Measurements from ENCODE around the gene SPECC1.

SPECC1 gene

DNA sequence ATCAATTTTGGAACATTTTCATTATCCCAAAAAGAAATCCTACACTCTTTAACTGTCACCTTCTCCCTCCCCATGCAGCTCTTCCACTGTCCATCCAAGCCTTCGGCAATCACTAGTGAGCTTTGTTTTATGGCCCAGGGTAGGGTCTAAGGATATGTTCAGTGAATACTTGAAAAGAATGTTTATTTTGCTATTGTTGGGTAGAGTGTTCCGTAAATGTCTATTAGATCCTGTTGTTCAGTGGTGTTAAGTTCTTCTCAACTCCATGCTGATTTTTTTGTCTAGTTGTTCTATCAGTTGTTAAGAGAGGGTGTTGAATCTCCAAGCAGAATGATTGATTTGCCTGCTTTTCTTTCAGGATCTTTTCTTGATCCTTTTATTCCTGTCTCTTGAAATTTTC lies 29.9 kb downstream of the SPECC1 start:
- H3K36me3 ChIP-seq: no peaks in the 10 kb centered on the region
- no peak overlapping the region for H3K27ac ChIP-seq
- DNase-seq: no peak
- no peak for TF ChIP-seq CTCF (IDR thresholded peaks at IDR 0.05)
- no peaks in the 10 kb centered on the region for H3K9me3 ChIP-seq
- intact Hi-C loops (cut with DNase I; ENCODE audit: low total_unique reads): no loop called here
- no peaks in the 10 kb centered on the region for H3K4me1 ChIP-seq
- H3K4me3 ChIP-seq: no peak overlapping the region
- no peaks in the 10 kb centered on the region for H3K27me3 ChIP-seq

DNA sequence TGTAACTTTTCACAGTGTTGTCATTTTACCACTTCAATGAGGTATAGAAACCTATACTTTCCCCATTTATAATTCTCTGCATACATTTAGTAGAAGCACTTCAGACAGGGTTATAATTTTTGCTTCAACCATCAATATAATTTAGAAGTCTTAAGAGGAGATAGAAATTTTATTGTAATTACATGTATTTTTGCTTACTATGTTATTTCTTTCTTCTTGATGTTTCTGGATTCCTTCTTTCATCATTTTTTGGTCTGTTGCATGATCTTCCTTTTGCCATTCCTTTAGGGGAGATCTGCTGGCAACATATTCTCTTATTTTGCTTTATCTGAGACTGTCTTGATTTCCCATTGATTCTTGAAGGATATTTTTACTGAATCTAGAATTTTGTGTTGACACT lies 31.1 kb downstream of the SPECC1 start:
- Histone ChIP-seq H3K27ac (no peak overlapping the region), H3K9me3 (no peaks in the 10 kb centered on the region), H3K4me3 (no peak overlapping the region), H3K36me3 (no peaks in the 10 kb centered on the region), H3K4me1 (no peaks in the 10 kb centered on the region), H3K27me3 (no peaks in the 10 kb centered on the region)
- no peak for DNase-seq
- intact Hi-C loops (cut with DNase I; ENCODE audit: low total_unique reads): no loop called here
- TF ChIP-seq CTCF (IDR thresholded peaks at IDR 0.05): no peak

GRCh38 chr17:20043021-20043420 lies 33.9 kb downstream of the SPECC1 start:
- H3K4me3 ChIP-seq: no peak overlapping the region
- intact Hi-C loops (cut with DNase I; ENCODE audit: low total_unique reads): no loop called here
- no peak for DNase-seq
- H3K36me3 ChIP-seq: no peaks in the 10 kb centered on the region
- H3K27me3 ChIP-seq: no peaks in the 10 kb centered on the region
- H3K4me1 ChIP-seq: no peaks in the 10 kb centered on the region
- H3K27ac ChIP-seq: no peak overlapping the region
- no peak for TF ChIP-seq CTCF (IDR thresholded peaks at IDR 0.05)
- no peaks in the 10 kb centered on the region for H3K9me3 ChIP-seq

GRCh38 chr17:20045476-20045875 lies 36.3 kb downstream of the SPECC1 start:
- no peaks in the 10 kb centered on the region for H3K9me3 ChIP-seq
- H3K4me1 ChIP-seq: no peaks in the 10 kb centered on the region
- H3K27ac ChIP-seq: no peak overlapping the region
- H3K4me3 ChIP-seq: no peak overlapping the region
- H3K27me3 ChIP-seq: no peaks in the 10 kb centered on the region
- DNase-seq: no peak
- no peak for TF ChIP-seq CTCF (IDR thresholded peaks at IDR 0.05)
- intact Hi-C loops (cut with DNase I; ENCODE audit: low total_unique reads): no loop called here
- no peaks in the 10 kb centered on the region for H3K36me3 ChIP-seq

GRCh38 chr17:20046629-20047028 lies 37.5 kb downstream of the SPECC1 start:
- no peak for TF ChIP-seq CTCF (IDR thresholded peaks at IDR 0.05)

DNA sequence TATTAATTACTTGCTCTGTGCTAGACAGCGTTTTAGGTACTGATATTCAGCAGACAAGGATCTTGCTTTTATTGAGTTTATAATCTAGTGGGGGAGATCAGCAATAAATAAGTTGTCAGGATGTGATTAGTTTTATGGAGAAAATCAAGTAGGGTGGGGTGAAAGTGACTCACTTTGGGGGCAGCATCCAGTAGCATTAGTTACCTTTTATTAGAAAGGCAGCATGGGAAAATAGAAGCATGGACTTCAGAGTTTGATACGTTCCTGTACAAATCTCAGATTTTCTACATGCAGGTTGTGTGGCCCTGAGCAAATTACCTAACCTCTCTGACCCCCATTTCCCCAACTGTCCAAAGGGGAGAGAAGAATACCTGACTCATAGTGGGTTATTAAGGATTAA lies 42.5 kb downstream of the SPECC1 start:
- Histone ChIP-seq H3K27ac (no peak overlapping the region), H3K4me3 (no peak overlapping the region), H3K4me1 (no peaks in the 10 kb centered on the region), H3K36me3 (peaks cover 0 to 8% (median 0%) of the 10 kb centered on the region in 3 donors), H3K9me3 (peaks cover 0 to 5% (median 0%) of the 10 kb centered on the region in 3 donors), H3K27me3 (no peaks in the 10 kb centered on the region)
- intact Hi-C loops (cut with DNase I; ENCODE audit: low total_unique reads): no loop called here
- no peak for DNase-seq
- no peak for TF ChIP-seq CTCF (IDR thresholded peaks at IDR 0.05)

More at GRCh38 chr17:20046629-20047028, 37.5 kb downstream of the SPECC1 start:
- no peaks in the 10 kb centered on the region for H3K9me3 ChIP-seq
- no peaks in the 10 kb centered on the region for H3K36me3 ChIP-seq
- no peak overlapping the region for H3K4me3 ChIP-seq
- H3K27me3 ChIP-seq: no peaks in the 10 kb centered on the region
- H3K27ac ChIP-seq: no peak overlapping the region
- no peaks in the 10 kb centered on the region for H3K4me1 ChIP-seq
- DNase-seq: no peak
- intact Hi-C loops (cut with DNase I; ENCODE audit: low total_unique reads): no loop called here
